Natural killer cell (primary cell): Measurements from ENCODE around the gene CRELD1. TPM values are rescaled to one million over a fixed set of nuclear protein-coding genes. Genes with fewer than 3 reads are reported as not detected.

Source experiments
- ATAC-seq, 3 donors: fragments of 150-1000 bp in 2 of 3; fragments of 200-7000 bp in 1 of 3; cut with Tn5 transposase; 1 replicate in 1 of 3; 2 replicates in 2 of 3; pipeline ENCODE4 v1.10.0; 2021; ENCODE audit warnings: mild to moderate bottlenecking in 2 of 3, moderate library complexity in 2 of 3
- DNase-seq, 2 donors: peaks; one replicate each; pipeline versions ENCODE4 v3.0.0 to v3.0.0-alpha.2; 2013 to 2021; ENCODE audit warnings: mixed read lengths in 1 of 2
- H3K27ac ChIP-seq: one replicate; pipeline ENCODE4 v1.5.1; 2013; ENCODE audit warnings: mild to moderate bottlenecking, low read length
- H3K27me3 ChIP-seq: one replicate; pipeline ENCODE4 v1.6.1; 2013; ENCODE audit warnings: low read length; ENCODE audit not compliant: control insufficient read depth, insufficient read depth
- H3K36me3 ChIP-seq: one replicate; pipeline ENCODE4 v1.6.1; 2013; ENCODE audit warnings: low read length; ENCODE audit not compliant: control insufficient read depth, insufficient read depth
- H3K4me1 ChIP-seq: one replicate; pipeline ENCODE4 v1.6.1; 2013; ENCODE audit warnings: low read length; ENCODE audit not compliant: control insufficient read depth, insufficient read depth
- H3K4me3 ChIP-seq: one replicate; pipeline ENCODE4 v1.5.1; 2013; ENCODE audit warnings: low read length
- H3K9me3 ChIP-seq: one replicate; pipeline ENCODE4 v1.6.1; 2013; ENCODE audit warnings: low read length; ENCODE audit not compliant: control insufficient read depth, insufficient read depth
- H3K27ac Mint-ChIP-seq, 2 donors: one replicate each; pipeline ENCODE4 v1.8.0; 2022; ENCODE audit warnings: mild to moderate bottlenecking in 2 of 2, mixed read lengths in 2 of 2, moderate library complexity in 1 of 2
- H3K27me3 Mint-ChIP-seq, 2 donors: one replicate each; pipeline ENCODE4 v1.8.0; 2022; ENCODE audit warnings: low read depth in 2 of 2, mixed read lengths in 2 of 2
- H3K36me3 Mint-ChIP-seq: one replicate; pipeline ENCODE4 v1.8.0; 2022; ENCODE audit warnings: mixed read lengths
- H3K4me1 Mint-ChIP-seq, 2 donors: one replicate each; pipeline ENCODE4 v1.8.0; 2022; ENCODE audit warnings: mixed read lengths in 2 of 2
- H3K4me3 Mint-ChIP-seq: one replicate; pipeline ENCODE4 v1.8.0; 2022; ENCODE audit warnings: mild to moderate bottlenecking, moderate library complexity, mixed read lengths
- H3K9me3 Mint-ChIP-seq, 2 donors: one replicate each; pipeline ENCODE4 v1.8.0; 2022; ENCODE audit warnings: mixed read lengths in 2 of 2
- CTCF ChIP-seq: fragments of 200-600 bp; IDR thresholded peaks from one replicate; pipeline ENCODE4 v1.8.0; 2022; ENCODE audit warnings: antibody characterized with exemption
- WGBS: methylation state at CpG from one replicate; pipeline ENCODE4 v1.1.7; 2013; ENCODE audit warnings: missing lambda C conversion rate; ENCODE audit not compliant: insufficient coverage; 5-methylcytosine and 5-hydroxymethylcytosine counted together
- intact Hi-C: fragments of 100-400 bp; cut with micrococcal nuclease; formaldehyde crosslinking; loops from one replicate; pipeline ENCODE4 v1.14.2; 2022
- total RNA-seq, 4 donors: library from RNA; stranded (reverse); fragments of 120-200 nt in 1 of 4; gene quantifications; one replicate each; pipeline versions ENCODE4 v1.2.3 to v1.2.4, GENCODE V29; 2013 to 2022

Gene CRELD1
- total RNA-seq, 3 donors from 2014 or later (not counting 1 experiment from before 2014, with no cell fraction given): 29.1 to 35.6 (median 32.9) TPM

GRCh38 chr3:9942164-9942563, 8.5 kb downstream of the CRELD1 start:
- Histone ChIP-seq H3K36me3 (peaks cover 9% of the 10 kb centered on the region), H3K27ac (no peak overlapping the region), H3K4me3 (no peak overlapping the region), H3K4me1 (peaks cover 9% of the 10 kb centered on the region), H3K9me3 (no peaks in the 10 kb centered on the region), H3K27me3 (no peaks in the 10 kb centered on the region)
- 90% methylated on average over 3 of the region's 4 CpGs for whole genome bisulfite sequencing
- Mint-ChIP-seq H3K27me3 (no peaks in the 10 kb centered on the region), H3K4me1 (peaks cover 4 to 5% of the 10 kb centered on the region in 2 donors), H3K27ac (no peak overlapping the region), H3K9me3 (no peaks in the 10 kb centered on the region), H3K36me3 (no peaks in the 10 kb centered on the region), H3K4me3 (no peak overlapping the region)
- no peak for DNase-seq
- ATAC-seq: no peak
- no peak for TF ChIP-seq CTCF
- intact Hi-C loops: no loop called here

- Histone ChIP-seq H3K9me3 (no peaks in the 10 kb centered on the region), H3K27ac (no peak overlapping the region), H3K36me3 (peaks cover 3% of the 10 kb centered on the region), H3K4me1 (peaks cover 9% of the 10 kb centered on the region), H3K4me3 (no peak overlapping the region), H3K27me3 (no peaks in the 10 kb centered on the region)
- Mint-ChIP-seq H3K9me3 (no peaks in the 10 kb centered on the region), H3K4me3 (no peak overlapping the region), H3K27me3 (no peaks in the 10 kb centered on the region), H3K4me1 (peaks cover 4 to 5% of the 10 kb centered on the region in 2 donors), H3K36me3 (no peaks in the 10 kb centered on the region), H3K27ac (peak overlapping the region in 1 of 2 donors; percentile 15)
- intact Hi-C loops: no loop called here
- WGBS: 97% methylated on average over 11 of the region's 11 CpGs
- no peak for TF ChIP-seq CTCF
- DNase-seq: no peak
- no peak for ATAC-seq
These were observed 9.5 kb downstream of the CRELD1 start for GRCh38 chr3:9942934-9943690.

- Histone ChIP-seq H3K27me3 (no peaks in the 10 kb centered on the region), H3K36me3 (peaks cover 2% of the 10 kb centered on the region), H3K4me1 (peaks cover 9% of the 10 kb centered on the region), H3K27ac (no peak overlapping the region), H3K4me3 (no peak overlapping the region), H3K9me3 (no peaks in the 10 kb centered on the region)
- TF ChIP-seq CTCF: no peak
- Mint-ChIP-seq H3K9me3 (no peaks in the 10 kb centered on the region), H3K36me3 (no peaks in the 10 kb centered on the region), H3K27ac (peak overlapping the region in 1 of 2 donors; percentile 26), H3K27me3 (no peaks in the 10 kb centered on the region), H3K4me1 (peaks cover 4 to 5% of the 10 kb centered on the region in 2 donors), H3K4me3 (no peak overlapping the region)
- intact Hi-C loops: no loop called here
- DNase-seq (no peak), ATAC-seq (no peak)
- WGBS: 95% methylated on average over 11 of the region's 11 CpGs
These were observed 10.6 kb downstream of the CRELD1 start for GRCh38 chr3:9944271-9944670.

- Mint-ChIP-seq H3K4me3 (peak overlapping the region; percentile 42), H3K9me3 (no peaks in the 10 kb centered on the region), H3K27me3 (no peaks in the 10 kb centered on the region), H3K4me1 (peaks cover 4 to 5% of the 10 kb centered on the region in 2 donors), H3K27ac (no peak overlapping the region), H3K36me3 (no peaks in the 10 kb centered on the region)
- DNase-seq (no peak), ATAC-seq (no peak)
- intact Hi-C loops: no loop called here
- Histone ChIP-seq H3K4me3 (no peak overlapping the region), H3K27me3 (no peaks in the 10 kb centered on the region), H3K9me3 (no peaks in the 10 kb centered on the region), H3K36me3 (peaks cover 2% of the 10 kb centered on the region), H3K4me1 (peaks cover 9% of the 10 kb centered on the region), H3K27ac (no peak overlapping the region)
- WGBS: 96% methylated on average over 10 of the region's 10 CpGs
- TF ChIP-seq CTCF: no peak
These were observed 11.7 kb downstream of the CRELD1 start for GRCh38 chr3:9945358-9945757.
